HUDEP-2 (cell line): ENCODE measurements around the gene MEF2A.
"Not testable (repeated sequence)": the region's sequence is repeated elsewhere in the genome, so short reads cannot be mapped to it uniquely, and the experiment has no call there.

Experiments
- DNase-seq, 76 experiments: peaks; one replicate each; lab custom pipeline; 2025; ENCODE audit not compliant: unreplicated experiment in 76 of 76; lab: John Stamatoyannopoulos, UW

The MEF2A gene

GRCh38 chr15:99565299-99566156 lies at the start of gene MEF2A:
Gene MEF2A, plus strand, starts transcription at chr15:99565984. Its CDS starts 67,136 bp downstream, at chr15:99633120.
- DNase-seq, result peak in 75 of 76 experiments; percentile 42 to 91 (median 81)

GRCh38 chr15:99518191-99518590 lies 47.6 kb upstream of the MEF2A start:
- DNase-seq, result no peak

GRCh38 chr15:99519366-99519765 lies 46.4 kb upstream of the MEF2A start:
- DNase-seq, result not testable (repeated sequence)

- DNase-seq, result no peak
These were observed 43.5 kb upstream of the MEF2A start for GRCh38 chr15:99522288-99522687.

GRCh38 chr15:99526176-99526575 lies 39.6 kb upstream of the MEF2A start:
- DNase-seq, result no peak

- DNase-seq, result no peak
These were observed 39.1 kb upstream of the MEF2A start for GRCh38 chr15:99526671-99527070.

GRCh38 chr15:99536422-99537040 lies 29.3 kb upstream of the MEF2A start:
- no peak for DNase-seq

- no peak for DNase-seq
These were observed 28.4 kb upstream of the MEF2A start for GRCh38 chr15:99537344-99537743.

- DNase-seq, result no peak
These were observed 27.5 kb upstream of the MEF2A start for GRCh38 chr15:99538261-99538660.

GRCh38 chr15:99542828-99543227 lies 23.0 kb upstream of the MEF2A start:
- no peak for DNase-seq

GRCh38 chr15:99545605-99546004 lies 20.2 kb upstream of the MEF2A start:
- DNase-seq, result no peak

- DNase-seq, result no peak
These were observed 19.2 kb upstream of the MEF2A start for GRCh38 chr15:99546441-99547100.

- DNase-seq, result no peak
These were observed 18.3 kb upstream of the MEF2A start for GRCh38 chr15:99547517-99547916.

- DNase-seq, result peak in 2 of 76 experiments; percentile 3 to 8
These were observed 15.7 kb upstream of the MEF2A start for GRCh38 chr15:99550077-99550476.

GRCh38 chr15:99552111-99552510 lies 13.7 kb upstream of the MEF2A start:
- DNase-seq, result no peak

GRCh38 chr15:99554880-99555488 lies 10.8 kb upstream of the MEF2A start:
- no peak for DNase-seq

GRCh38 chr15:99556011-99556410 lies 9.8 kb upstream of the MEF2A start:
- DNase-seq, result peak in 26 of 76 experiments; percentile 8 to 52 (median 30)

- no peak for DNase-seq
These were observed 9.2 kb upstream of the MEF2A start for GRCh38 chr15:99556578-99556977.

GRCh38 chr15:99558084-99558483 lies 7.7 kb upstream of the MEF2A start:
- DNase-seq, result no peak

- no peak for DNase-seq
These were observed 7.2 kb upstream of the MEF2A start for GRCh38 chr15:99558571-99558970.
